ENCODE results near the gene LUC7L.
"Not testable (repeated sequence)": the region's sequence is repeated elsewhere in the genome, so short reads cannot be mapped to it uniquely, and the experiment has no call there.

Gene LUC7L, protein sequence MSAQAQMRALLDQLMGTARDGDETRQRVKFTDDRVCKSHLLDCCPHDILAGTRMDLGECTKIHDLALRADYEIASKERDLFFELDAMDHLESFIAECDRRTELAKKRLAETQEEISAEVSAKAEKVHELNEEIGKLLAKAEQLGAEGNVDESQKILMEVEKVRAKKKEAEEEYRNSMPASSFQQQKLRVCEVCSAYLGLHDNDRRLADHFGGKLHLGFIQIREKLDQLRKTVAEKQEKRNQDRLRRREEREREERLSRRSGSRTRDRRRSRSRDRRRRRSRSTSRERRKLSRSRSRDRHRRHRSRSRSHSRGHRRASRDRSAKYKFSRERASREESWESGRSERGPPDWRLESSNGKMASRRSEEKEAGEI

DNA sequence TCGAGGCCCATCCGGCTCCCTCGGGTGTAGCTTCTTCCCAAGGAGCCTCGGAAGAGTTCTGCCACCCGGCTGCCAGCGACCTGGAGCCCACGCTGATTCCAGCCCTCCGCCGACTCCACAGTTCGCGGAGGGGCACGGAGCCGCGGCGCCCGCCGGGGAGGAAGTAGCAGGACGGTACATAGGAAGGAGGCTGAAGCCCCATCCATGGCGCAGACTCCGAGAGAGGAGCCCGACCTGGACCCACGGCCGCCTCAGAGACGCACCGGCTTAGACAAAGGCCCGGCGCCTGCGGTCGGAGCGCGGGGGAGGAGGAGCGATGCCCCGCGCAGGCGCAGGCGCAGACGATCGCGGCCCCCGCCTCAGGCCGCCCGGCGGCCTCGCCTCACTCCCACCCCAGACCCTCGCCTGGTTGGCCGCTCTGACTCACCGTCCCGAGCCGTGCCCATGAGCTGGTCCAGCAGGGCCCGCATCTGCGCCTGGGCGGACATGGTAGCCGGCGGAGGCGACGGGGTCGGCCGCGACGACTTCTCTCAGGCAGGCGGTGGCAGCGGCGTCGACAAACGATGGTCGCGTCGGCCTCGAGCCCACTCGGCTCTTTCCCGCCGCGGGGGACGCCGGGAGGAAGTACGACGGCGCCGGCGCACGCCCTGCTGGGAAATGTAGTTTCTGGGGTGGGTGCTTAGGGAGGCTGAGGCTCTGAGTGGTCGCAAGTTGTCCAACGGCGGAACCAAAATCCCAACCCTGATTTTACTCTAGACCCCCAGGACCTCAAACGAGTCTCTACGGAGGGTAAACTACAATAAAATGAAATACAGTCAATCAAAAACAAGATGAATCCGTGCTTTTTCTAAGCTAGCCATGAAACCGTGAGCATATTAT is at the start of gene LUC7L:
Gene LUC7L (minus strand): TSS at position 598 of the 879 bp plus-strand sequence. CDS start 110 bp downstream, at position 488.
- DNase-seq (ENCODE audit: low read depth) = peak; percentile 77

DNA sequence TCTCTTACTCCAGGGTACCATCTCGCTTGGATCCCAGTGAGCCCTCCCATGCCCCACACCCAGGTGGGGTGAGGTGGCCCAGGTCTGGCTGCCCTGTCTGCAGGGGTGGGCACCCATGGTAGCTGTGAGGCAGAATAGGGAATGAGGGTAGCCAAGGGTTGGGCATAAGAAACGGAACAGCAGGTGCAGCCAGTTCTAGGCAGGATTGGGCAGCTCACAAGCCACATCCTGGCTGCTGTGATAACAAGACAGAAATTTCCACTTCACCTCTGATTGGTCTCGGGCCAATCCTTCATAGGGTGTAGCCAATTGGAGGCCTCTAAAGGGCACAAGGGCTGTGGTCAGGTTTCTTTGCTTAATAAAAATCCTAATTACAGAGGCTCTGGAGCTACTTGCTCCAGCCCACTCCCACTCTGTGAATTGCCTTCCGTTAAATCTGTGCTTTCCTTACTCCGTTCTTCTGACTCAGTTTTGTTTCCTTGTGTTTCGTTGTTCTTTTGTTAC is 49.7 kb upstream of the LUC7L start:
- DNase-seq (ENCODE audit: low read depth) = no peak

DNA sequence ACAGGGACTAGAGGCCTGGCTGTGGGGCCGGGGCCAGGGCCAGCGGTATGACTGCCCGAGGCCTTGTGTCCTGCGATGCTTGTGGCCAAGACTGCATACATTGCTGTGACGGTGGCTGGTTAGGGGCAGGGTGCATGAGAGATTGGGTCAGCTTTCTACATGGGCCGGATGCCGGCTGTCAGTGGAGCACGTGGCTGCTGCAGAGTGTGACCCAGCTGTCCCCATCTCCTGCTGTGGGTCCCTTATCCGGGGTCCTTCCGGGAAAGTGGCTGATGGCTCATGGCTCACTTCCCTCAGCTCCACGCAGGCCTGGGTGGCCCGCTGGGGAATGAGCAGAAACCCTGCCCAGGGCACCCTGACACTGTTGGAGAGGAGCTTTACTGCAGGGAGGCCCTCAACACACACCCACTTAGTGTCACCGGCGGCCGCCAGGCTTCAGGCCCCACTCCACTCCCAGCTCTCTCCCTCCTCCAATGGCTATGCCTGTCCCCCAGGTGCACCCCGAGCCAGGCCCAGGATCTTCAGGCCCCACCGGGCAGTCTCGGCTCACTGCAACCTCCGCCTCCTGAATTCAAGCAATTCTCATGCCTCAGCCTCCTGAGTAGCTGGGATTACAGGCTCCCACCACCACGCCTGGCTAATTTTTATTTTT is 47.3 kb upstream of the LUC7L start:
- no peak for DNase-seq (ENCODE audit: low read depth)

DNA sequence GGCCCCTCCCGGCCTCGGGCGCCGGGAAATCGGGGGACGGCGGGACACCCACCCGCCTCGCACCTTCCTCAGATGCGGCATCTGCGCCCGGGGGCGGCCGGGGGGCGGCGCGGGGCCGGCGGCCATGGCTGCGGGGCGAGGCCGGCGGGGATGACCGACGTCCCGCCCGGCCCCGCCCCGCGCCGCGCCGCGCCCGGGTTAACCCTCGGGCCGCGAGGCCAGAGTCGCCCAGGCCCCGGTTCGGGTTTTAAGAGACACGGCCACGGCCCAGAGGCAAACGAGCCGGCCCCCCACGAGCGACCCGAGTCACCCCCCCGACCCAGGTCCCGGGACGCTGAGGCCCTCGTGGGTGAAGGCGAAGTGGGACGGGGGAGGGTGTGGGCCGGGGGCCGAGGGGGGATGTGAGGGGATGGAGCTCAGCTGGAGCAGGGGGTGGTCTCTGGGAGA is 46.6 kb upstream of the LUC7L start, which contains the start of gene RGS11:
Gene RGS11 (minus strand): TSS at position 159 of the 447 bp plus-strand sequence. CDS start 33 bp downstream, at position 126.
- DNase-seq (ENCODE audit: low read depth) = no peak

DNA sequence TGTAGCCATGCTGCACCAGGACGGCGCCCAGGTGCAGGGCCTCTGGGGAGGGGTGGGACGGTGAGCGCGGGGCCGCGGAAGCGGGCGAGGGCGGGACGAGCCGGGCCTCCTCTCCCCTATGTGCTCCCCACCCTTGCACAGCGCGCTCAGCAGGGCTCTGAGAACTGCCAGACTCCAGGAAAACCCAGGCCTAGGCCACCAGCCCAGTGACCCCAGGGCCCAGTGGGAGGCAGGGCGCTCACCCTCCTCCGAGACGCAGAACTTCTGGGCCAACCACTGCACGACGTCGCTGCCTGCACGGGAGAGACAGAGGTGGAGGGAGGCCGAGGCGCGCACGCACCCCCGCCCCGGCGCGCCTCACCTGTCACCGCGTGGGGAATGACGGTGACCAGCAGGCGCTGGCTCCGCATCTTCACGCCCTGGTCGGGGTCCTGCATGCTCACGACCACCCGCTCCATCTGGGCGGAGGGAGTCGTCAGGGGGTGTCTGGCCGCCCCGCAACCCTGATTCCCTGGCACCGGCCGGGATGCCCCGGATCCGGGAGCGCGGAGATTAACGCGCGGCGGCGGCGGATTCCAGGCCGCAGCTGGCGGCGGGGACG is 45.9 kb upstream of the LUC7L start:
- DNase-seq (ENCODE audit: low read depth) = no peak

DNA sequence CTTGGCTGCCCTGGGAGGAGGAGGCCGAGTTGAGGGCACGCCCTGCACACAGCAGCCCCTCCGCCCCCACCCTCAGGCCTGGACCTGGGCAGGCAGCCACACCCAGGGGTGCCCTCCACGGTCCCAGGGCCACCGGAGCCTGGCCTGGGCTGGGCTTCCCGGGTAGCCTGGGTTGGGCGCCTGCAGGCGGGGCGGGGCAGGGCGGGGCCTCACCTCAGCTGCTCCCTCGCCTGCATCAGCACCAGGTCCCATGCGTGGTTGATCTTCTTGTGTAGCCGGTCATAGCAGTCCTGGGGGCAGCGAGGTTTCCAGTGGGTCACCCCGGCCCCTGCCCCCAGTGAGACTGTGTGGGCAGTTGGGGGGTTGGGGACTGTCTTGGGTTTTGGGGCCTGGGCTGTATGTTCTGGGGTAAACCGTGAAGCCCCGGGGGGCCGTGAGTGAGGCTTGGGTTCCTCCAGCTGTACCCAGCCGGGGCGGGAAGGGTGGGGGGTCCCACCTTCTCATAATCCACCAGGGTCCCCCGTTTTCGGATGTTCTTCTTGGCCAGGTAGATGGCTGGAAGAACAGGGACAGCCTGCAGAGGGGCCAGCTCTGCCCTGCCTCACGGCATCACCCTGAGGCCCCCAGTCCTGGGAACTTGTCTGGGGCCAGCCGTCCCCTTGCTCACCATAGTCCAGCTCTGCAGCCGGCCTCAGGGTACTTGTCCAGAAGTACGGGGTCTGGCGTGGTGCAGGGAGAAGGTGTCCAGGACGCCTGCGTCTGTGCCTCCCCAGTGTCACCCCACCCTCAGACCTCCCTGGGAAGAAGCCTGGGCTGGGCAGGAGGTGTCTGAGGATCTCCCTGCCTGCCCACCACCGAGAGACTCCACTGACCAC is 44.5 kb upstream of the LUC7L start:
- DNase-seq (ENCODE audit: low read depth) = no peak

DNA sequence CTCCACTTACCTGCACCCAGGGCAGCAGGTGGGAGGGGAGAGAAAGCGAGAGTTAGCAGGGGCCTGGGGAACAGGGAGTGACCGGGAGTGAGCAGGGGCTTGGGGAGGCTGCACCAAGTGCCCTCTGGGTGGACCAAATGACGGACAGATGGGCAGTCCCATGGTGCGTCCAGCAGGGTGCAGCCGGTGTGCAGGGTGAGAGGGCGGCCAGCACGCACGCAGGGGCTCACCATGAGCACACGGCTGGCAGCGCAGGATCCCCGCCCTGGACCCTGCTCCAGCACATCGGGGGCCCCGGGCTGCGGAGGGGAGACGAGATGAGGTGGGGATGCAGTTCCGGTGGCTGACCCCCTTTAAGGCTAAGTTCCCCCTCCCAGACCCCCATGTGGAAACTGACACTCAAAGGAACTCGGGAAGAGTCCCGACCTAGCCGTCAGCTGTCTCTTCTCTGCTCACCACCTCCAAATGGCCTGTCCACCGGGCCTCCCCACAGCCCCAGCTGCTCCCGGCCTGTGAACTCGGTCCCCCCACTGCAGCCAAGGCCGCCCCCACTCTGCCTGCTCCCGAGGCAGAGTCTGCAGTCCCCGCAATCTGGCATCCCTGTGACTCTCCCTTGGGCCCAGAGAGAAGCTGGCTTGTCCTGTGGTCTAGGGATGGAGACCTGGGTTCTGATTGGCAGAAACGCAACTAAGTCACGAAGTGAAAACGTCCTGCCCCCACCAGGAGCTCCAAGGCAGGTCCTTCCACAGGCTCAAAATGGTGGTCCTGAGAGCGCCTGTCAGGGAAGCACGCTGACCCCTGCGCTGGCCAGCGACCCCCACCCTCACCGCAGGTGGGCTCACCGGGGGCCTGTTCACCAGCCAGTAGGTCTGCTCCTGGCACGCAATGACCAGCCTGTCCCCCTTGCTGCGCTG is 43.6 kb upstream of the LUC7L start:
- DNase-seq (ENCODE audit: low read depth) = no peak

DNA sequence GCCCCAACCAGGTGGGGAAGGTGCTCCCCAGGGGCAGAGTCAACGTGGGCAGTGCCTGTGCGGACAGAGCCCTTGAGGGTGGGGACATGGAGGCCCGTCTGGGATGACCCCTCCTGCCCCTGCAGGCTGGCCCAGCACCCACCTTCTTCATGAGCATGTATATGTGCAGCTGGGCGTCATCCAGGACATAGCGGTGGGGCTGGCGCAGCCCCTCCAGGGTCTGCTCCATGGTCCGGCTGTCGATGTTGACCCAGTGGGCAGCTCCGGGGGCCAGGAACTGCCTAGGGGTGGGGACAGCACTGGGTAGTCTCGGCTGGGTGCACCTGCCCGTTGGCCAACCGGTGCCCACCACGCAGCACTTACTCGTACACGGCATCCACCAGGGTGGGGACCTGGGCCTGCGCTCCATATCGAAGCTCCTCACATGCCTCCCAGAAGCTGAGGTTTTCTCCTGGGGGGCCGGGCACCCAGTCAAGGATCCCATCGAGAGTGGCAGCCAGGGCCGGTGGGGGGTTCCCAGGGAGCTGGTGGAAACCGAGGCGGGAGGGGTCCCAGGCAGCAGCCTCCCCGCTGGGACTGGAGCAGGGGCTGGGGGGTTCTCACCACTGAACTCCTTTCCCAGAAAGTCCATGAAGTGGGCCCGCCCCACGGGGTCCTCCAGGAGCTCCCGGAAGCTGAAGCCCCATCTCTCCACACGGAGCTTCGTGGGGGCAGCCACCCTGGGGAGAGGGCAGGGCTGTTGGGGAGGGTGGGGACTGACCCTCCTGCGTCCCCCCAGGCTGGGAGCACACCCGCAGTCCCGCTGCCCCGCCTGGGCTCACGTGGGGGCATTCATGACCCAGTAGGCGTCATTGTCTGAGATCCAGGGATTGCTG is 41.4 kb upstream of the LUC7L start:
- DNase-seq (ENCODE audit: low read depth) = no peak

DNA sequence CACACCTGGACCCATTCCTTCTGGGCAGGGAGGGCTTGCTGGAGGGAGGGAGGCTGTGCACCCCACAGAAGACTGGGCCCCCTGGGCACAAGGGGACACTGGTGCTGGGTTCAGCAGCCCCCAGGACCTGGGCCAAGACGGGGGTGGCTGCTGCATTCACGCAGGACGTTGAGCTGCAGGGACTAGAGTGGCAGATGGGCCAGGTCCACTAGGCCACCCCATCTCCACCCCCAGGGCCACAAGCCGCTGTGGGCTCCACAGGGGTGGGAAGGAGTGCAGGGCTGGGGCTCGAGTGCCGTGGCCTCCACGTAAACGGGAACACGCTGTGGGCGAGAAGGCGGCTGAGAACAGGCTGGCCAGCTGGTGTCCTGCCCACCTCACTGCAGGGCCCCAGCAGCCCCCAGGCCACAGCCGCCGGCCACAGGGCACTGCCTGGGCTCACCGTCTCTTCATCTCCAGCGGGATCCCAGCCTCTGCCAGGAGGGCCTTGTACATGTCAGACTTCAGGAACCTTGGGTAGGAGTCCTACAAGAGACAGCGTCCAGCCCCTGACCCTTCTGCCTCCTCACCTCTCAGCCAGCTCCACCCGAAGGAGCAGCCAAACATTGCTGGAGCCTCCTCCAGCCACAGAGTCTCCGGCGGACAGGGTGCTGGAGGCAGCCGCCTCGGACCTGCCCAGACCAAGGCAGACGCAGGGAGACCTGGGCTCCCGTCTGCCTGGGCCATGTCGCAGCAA is 40.0 kb upstream of the LUC7L start:
- no peak for DNase-seq (ENCODE audit: low read depth)

DNA sequence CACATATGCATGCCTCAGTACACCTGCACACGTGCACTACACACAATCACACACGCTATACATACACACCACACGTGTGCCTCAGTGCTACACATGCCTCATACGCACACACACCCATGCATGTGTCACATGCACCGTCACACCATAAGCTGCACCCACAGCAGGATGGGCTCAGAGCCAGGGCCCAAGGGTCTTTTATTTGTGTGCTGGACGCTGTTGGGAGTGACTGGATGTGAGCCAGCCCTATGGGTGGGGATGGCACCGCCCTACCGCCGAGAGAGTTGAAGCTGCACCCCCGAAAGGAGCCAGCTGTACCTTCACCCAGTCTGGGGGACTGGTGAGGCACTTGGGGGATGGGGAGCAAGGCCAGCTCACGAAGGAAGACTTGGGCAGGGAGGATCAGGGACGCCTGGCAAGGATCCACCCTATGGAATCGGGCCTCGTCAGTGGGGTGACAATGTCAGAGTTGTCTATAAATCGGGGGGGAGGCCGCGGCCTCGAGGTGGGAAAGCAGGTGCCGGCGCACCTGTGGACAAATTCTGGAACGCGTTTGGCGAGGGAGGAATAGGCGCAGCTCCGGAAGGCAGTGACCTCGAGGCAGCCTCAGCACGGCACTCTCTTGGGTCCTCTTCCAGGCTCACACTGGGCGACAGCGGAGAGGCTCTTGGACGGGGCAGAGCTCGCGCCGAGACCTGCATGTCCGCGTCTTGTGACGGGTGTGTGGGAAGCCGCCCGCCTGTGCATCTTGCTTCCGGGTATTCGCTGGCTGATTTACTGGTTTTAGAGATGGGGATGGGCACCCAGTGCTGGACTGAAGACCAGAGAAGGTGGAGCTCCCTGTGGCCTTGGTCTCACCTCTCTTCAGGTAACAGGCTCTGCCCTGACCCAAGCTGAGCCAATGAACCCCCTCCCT is 39.1 kb upstream of the LUC7L start:
- no peak for DNase-seq (ENCODE audit: low read depth)

DNA sequence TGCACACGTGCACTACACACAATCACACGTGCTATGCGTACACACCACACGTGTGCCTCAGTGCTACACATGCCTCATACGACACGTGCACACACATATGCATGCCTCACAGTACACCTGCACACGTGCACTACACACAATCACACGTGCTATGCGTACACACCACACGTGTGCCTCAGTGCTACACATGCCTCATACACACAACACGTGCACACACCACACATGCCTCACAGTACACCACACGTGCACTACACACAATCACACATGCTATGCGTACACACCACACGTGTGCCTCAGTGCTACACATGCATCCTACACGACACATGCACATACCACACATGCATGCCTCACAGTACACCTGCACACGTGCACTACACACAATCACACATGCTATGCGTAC is 38.3 kb upstream of the LUC7L start:
- not testable (repeated sequence) for DNase-seq (ENCODE audit: low read depth)

DNA sequence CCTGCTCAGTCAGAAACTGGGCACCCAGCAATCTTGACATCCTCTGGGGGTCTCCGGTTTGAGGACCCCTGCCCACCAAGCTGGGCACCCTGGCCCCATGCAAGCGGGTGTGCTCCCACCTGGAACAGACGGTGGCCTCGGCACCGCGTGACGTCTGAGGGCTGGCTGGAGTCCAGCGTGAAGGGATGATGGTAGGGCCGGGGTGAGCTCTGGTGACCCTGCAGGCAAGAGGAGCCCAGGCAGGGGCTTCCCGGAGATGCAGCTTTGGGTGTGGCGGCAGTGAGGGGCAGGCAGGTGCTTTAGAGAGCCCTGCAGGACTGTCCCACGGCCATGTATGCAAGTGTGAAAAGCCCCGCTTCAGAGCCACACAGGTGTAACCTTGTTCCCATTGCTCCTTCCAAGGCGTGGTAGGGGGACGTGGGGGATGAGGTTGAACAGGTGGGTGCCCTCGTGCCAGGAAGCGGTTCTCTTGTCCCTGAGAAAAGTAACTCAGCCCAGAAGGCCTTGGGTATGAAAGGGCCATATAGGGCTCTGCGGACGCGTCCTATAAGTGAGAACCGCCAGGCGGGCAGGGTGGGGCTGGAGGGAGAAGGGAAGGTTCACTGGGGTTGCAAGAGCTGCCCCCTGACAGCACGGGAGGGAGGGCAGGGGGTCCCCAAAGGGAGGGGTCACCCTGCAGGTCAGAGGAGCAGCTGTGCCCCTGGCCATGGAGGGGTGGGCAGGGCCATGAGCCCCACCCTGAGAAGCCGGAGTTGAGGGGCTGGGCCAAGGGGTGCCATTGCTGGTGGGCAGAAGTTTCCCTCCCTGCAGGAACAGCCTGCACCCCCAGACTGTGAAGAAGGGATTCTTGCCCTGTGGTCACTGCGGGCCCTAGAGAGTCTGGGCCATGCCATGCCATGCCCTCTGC is 37.3 kb upstream of the LUC7L start:
- no peak for DNase-seq (ENCODE audit: low read depth)

DNA sequence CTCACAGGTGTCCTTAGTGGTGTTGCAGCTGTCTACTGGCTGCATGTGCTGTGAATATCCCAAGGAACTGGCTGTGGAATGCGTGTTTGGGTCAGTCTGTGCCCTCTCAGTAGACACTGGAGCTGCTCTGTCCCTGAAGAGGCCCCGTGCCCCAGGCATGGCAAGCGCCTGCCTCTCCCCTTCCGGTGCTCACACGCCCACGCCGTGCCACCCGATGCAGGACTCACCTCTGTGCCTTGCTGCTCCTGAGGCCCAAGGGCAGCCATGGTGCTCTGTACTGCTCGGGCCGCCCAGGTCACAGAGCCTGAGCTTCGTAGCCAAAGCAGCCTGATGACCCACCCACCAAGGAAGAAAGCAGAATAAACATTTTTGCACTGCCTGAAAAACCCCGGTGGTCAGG is 36.5 kb upstream of the LUC7L start:
- DNase-seq (ENCODE audit: low read depth) = no peak

DNA sequence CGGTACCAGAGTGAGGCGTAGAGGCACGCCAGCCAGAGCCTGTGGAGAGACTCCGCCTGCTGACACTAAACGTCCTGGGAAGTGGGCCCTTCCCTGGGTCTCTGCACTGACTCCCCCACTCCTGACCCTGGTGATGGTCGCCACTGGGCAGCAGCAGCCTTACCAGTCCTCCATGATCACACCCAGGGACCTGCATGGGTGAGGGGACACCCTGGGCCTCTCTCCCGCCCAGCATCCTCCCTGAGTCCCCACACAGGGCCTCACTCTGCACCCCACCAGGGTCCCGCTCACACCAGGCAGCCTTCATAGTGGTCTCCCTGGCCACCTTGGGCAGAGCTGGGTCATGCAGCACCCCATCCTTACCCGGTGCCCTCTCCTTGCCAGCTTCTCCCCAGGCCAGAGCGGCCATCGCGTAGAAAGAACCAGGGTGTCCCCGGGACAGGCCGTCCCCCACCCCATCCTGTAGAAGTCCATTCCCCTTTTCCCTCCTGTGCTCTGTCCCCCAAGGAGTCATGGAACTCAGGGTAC is 35.8 kb upstream of the LUC7L start:
- no peak for DNase-seq (ENCODE audit: low read depth)

DNA sequence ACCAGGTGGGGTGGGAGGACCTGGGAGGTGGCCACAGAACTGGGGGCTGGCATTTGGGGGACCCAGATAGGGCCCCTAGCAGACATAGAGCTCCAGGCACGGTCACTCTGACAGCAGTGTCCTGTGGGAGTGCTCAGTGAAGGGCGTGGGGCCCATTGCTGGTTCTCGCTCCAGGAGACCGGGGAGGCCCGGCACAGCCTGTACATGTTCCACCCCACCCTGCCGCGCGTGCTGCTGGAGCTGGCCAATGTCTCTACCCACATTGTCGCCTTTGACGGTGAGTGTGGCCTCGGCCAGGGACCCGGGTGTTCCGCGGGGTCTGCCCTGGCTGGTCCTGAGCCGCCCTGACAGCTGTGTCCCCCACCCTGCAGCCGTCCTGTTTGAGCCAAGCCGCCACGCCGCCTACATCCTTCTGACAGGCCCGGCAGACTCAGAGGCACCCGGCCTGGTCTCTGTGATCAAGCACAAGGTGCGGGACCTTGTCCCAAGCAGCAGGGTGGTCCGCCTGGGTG is 35.2 kb upstream of the LUC7L start:
- no peak for DNase-seq (ENCODE audit: low read depth)

Measured in activated gamma-delta T cell treated with anti-CD3 and anti-CD28 coated beads, Interleukin-2, amount 50 U/mL, for 16 hours (primary cell).